Peyer's patch (tissue), 4 donors: ENCODE results near the gene IST1.

Source experiments
- CTCF ChIP-seq, 6 experiments: fragments of 450-650 bp in 4 of 6; fragments of 200-600 bp in 2 of 6; sonication (generic) in 1 of 6; IDR thresholded peaks; one replicate each; pipeline ENCODE4 v1.5.1; 2017 to 2019; ENCODE audit warnings: antibody characterized with exemption in 6 of 6, mild to moderate bottlenecking in 3 of 6, moderate library complexity in 1 of 6
- POLR2A ChIP-seq, 2 donors: fragments of 450-650 bp; IDR thresholded peaks; one replicate each; pipeline ENCODE4 v1.5.1; 2017; ENCODE audit warnings: antibody characterized with exemption in 2 of 2, mild to moderate bottlenecking in 2 of 2, moderate library complexity in 2 of 2

GRCh38 chr16:71916397-71916920, 21.1 kb downstream of the IST1 start:
- TF ChIP-seq CTCF (IDR thresholded peaks at IDR 0.05) (no peak), POLR2A (IDR thresholded peaks at IDR 0.05) (no peak)
